Activated CD4-positive, alpha-beta T cell treated with anti-CD3 and anti-CD28 coated beads, Interleukin-2, amount 50 U/mL, for 24 hours (primary cell): ENCODE measurements around the gene SYAP1.
"Not testable (repeated sequence)": the region's sequence is repeated elsewhere in the genome, so short reads cannot be mapped to it uniquely, and the experiment has no call there.

Experiments used
- DNase-seq, 2 donors: peaks; one replicate each; pipeline ENCODE4 v3.0.0-alpha.2; 2020; ENCODE audit warnings: low read depth in 1 of 2, low spot score in 1 of 2

The SYAP1 gene, protein sequence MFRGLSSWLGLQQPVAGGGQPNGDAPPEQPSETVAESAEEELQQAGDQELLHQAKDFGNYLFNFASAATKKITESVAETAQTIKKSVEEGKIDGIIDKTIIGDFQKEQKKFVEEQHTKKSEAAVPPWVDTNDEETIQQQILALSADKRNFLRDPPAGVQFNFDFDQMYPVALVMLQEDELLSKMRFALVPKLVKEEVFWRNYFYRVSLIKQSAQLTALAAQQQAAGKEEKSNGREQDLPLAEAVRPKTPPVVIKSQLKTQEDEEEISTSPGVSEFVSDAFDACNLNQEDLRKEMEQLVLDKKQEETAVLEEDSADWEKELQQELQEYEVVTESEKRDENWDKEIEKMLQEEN

DNA sequence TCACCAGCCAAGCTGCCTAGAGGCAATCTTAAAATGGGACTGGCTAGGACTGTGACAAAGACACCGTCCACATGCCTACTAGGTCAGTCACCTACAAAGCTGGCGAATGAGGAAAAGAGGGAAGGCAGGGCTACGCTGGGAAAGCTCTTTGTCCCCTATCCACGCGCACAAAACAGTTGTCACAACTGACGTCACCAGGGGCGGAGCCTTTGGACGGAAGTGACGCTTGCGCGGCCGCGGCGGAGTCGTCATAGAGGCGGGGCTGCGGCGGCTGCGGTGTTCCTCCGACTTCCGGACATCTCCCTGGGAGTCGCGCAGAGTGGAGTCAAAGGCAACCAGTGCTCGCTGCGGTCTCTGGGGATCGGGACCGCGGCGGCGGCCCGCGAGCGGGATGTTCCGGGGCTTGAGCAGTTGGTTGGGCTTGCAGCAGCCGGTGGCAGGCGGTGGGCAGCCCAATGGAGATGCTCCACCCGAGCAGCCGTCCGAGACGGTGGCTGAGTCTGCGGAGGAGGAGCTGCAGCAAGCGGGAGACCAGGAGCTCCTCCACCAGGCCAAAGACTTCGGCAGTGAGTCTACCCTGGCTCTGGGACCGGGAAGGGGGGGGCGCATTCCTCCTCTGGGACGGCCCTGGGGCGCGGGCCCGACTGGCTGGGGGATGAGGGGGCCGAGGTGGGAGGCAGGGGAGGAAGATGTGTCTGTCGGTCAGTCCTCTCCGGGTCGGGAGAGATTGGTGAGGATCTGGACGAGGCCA is at the start of gene SYAP1:
Gene SYAP1 (plus strand): TSS at position 279 of the 751 bp plus-strand sequence. CDS start 113 bp downstream, at position 392.
- DNase-seq: peak; percentile 80 to 84

DNA sequence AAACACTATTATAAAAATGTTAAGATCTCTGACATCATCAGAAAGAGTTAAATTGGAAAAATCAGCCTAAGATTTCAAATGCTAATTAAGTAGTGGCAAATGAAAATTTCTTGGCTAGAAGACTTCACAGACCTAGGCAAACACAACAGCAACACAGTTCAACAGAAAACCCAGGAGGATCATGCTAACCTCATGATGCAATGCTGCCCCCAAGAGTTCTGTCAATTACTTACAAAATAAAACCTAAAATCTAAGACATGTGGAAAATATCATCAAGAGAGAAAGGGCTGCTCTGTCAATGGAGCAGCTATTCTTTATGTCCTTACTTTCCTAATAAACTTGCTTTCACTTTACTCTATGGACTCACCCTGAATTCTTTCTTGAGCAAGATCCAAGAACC is 48.4 kb upstream of the SYAP1 start:
- no peak for DNase-seq

- no peak for DNase-seq
These were observed 40.7 kb upstream of the SYAP1 start for GRCh38 chrX:16678689-16679088.

DNA sequence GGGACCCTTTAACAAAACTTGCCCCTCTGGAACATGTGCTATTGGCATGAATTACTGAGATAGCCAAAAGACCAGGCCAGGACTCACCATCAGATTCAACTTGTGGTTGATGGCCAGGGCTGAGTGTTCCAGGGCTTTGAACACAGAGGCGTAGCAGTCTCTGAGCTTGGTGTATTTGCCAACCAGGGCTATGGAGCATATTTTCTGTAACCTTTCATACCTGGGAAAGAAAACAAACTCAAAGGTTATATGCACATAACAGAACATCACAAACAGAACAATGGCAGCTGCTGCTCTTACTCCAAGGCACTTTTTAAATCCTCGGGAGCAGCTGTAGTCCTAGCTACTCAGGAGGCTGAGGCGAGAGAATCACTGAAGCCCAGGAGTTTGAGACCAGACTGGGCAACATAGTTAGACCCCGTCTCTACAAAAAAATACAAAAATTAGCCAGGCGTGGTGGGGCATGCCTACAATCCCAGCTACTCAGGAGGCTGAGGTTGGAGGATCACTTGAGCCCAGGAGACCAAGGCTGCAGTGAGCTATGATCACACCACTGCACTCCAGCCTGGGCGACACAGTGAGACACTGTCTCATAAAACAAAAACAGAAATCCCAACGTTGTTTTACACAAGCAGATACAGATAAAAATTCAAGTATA is 36.3 kb upstream of the SYAP1 start:
- DNase-seq: no peak

- no peak for DNase-seq
These were observed 31.9 kb upstream of the SYAP1 start for GRCh38 chrX:16687514-16687913.

DNA sequence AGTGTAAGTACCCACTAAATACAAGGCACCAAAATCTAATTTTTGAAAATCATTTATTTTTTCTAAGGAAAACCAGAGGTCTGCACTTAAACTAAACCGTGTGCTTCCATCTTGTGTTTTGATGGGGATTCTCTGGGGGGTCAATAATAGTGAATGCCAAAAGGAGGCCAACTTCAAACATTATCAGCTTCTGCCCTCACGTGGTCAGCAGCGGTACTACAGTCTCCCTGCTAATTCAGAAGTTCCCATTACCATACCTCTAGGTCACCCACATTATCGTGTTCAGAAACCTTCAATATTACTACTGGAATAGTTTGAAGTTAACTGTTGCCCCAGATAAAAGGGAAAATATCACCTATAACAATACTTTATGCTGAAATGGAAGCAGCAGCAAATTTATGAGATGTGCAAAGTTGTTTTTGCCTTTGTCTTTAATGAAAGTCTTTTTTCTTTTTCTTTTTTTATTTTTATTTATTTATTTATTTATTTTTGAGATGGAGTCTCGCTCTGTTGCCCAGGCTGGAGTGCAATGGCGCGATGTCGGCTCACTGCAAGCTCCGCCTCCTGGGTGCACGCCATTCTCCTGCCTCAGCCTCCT is 24.2 kb upstream of the SYAP1 start:
- DNase-seq: peak; percentile 14 to 46

- no peak for DNase-seq
These were observed 22.5 kb upstream of the SYAP1 start for GRCh38 chrX:16696956-16697355.

GRCh38 chrX:16699389-16699788 is 20.0 kb upstream of the SYAP1 start:
- DNase-seq: no peak

GRCh38 chrX:16700734-16701133 is 18.7 kb upstream of the SYAP1 start:
- no peak for DNase-seq

GRCh38 chrX:16702700-16703599 is 16.5 kb upstream of the SYAP1 start:
- no peak for DNase-seq

DNA sequence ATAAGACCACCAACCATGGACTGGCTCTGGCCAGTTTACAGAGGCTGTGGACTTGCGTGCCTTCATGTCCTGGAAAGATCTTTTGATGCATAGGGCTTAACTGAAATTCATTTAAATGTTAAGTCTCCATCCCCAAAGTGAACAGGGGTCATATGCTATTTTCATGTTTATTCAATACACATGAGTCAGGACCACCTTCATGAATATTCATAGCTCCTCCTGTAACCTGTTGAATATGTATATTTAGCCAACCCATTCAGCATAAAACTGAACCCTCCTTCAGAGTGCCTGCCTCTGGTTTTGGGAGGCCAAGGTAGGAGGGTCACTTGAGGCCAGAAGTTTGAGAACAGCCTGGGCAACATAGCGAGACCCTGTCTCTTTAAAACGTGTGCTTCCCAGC is 14.0 kb upstream of the SYAP1 start:
- DNase-seq: no peak

DNA sequence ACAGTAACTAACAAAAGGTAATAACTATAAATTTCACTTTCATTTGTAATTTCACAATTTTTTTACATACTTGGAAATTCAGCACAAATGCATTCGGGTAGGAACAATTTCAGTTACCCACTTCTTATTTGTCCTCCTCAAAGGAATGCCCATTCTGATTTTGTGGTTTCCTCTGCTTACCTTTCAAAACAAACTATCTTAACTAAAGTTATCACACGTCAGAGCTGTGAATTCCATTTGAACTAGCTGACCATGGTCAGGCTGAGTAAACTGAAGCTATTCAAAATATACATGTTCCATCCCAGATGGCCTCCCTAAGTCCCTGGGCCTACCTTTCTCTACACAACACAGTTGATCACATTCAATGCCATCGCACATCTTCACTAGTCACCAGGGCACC is 11.4 kb upstream of the SYAP1 start:
- no peak for DNase-seq

DNA sequence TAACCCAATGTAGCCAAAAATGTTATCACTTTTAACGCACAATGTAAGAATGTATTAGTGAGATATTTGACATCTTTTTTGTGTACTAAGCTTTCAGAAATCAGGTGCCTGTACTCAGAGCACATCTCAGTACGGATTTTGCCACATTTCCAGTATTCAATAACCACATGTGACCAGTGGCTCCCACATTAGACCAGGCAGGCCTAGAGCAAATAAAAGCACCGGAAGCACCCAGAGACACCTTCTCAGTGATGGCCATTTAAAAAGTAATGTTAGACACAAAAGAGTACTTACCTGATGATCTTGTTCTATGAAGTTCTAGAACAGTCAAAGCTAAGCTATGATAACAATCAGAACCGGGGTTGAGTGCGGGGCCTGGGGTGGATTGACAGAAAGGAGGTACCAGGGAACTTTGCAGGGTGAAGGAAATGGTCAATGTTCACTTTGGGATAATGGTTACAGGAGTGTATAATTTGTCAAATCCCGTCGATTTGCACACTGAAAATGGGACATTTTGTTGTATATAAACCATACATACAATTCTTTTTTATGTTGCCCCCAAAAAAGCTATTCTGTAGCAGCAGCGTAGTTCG is 8.1 kb upstream of the SYAP1 start:
- no peak for DNase-seq

DNA sequence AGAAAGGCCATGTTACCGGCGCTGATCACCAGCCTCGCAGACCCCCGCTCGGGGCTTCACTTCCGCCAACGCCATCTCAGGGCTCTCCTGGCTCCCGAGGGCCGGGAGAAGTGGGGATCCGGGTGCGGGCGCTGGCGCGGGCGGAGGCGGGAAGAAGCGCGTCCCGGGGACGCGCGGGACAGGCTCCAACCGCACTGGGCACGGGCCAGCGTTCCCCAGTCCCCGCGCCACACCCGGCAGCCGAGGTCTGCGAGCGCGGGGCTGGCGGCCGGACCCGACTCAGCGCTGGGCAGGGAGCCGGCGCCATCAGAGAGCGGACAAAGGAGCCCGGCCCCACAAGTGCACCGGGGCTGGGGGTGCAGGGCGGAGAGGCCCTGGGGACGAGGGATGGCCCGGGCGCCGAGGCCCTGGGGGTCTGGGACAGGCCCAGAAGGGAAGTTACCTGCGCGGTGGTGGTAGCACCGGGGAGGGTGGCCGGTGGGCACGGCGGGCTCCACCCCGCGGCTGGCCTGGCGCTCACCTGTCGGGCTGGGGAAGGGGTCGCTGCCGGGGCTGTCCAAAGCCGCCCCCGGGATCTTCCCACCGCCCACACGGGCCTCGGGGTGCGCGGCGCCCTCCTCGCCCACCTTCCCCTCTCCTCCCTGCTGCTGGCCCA is 7.4 kb upstream of the SYAP1 start:
- DNase-seq: no peak

GRCh38 chrX:16712548-16713155 is 6.8 kb upstream of the SYAP1 start, which contains the start of gene CTPS2:
Gene CTPS2 (minus strand): TSS chrX:16712669. CDS start chrX:16702902, 9,767 bp downstream.
- peak; percentile 2 to 18 for DNase-seq

- no peak for DNase-seq
These were observed 4.9 kb upstream of the SYAP1 start for GRCh38 chrX:16714504-16714903.

DNA sequence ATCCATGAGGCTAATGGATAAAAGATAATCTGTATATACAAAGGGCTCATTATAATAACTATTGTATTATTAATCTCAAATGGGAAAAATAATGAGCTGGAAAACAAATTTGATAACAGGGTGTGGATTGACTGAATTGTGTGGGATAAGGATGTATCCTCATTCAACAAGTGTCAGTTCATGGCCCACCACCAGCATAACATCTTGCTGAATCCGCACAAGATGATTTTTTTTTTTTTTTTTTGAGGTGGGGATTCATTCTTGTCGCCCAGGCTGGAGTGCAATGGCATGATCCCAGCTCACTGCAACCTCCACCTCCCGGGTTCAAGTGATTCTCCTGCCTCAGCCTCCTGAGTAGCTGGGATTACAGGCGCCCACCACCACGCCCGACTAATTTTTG is 3.8 kb upstream of the SYAP1 start:
- DNase-seq: not testable (repeated sequence)

DNA sequence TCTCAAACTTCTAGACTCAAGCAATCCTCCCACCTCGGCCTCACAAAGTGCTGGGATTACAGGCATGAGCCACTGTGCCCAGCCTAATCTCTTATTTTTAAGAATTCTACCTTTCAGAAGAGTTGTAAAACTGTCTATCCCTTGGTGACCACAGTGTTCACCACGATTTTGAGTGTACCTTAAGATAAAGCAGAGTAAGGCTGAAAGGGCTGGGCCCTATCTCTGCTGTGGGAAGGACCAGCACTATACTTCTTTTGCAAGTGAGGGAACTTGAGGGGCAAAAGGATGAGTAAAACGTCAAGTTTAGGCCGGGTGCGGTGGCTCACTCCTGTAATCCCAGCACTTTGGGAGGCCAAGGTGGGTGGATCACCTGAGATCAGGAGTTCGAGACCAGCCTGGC is 3.0 kb upstream of the SYAP1 start:
- DNase-seq: not testable (repeated sequence)

DNA sequence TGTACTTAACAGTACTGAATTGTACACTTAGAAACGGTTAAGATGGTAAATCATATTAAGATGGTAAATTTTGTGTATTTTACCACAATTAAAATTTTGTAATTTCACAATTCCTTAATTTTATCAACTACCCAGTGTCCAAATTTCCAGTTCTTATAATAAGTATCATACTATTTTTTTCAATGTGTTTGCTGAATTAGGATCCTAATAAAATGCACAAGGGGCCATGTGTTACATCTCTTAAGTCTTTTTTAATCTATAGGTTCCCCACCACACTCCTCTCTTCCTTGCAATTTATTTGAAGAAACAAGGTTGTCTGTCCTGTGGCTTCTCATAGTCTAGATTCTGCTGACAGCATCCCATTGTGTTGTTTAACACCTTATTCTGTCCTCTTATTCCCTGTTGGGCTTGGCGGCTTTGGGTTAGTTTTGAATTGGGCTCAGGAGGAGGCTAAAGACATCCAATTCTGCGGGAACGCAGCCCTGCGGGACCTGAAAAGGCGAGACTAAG is 533 bp upstream of the SYAP1 start:
- DNase-seq: no peak
